Smooth muscle cell (in vitro differentiated cells): Measurements from ENCODE around the gene P2RX4. TPM values are rescaled to one million over a fixed set of nuclear protein-coding genes. Genes with fewer than 3 reads are reported as not detected.
"Not testable (repeated sequence)": the region's sequence is repeated elsewhere in the genome, so short reads cannot be mapped to it uniquely, and the experiment has no call there.

Source experiments
- DNase-seq: peaks from one replicate; lab custom pipeline; 2025; ENCODE audit not compliant: unreplicated experiment; lab: John Stamatoyannopoulos, UW
- H2AFZ ChIP-seq: fragments of 200-600 bp; sonication (generic); 2 replicates; pipeline ENCODE4 v1.6.0; 2016; ENCODE audit warnings: antibody characterized with exemption, low read depth, mild to moderate bottlenecking
- H3F3A ChIP-seq: fragments of 200-600 bp; sonication (generic); 2 replicates; pipeline ENCODE4 v1.6.0; 2017; ENCODE audit warnings: antibody characterized with exemption, low read depth
- H3K27ac ChIP-seq: fragments of 200-600 bp; sonication (generic); 2 replicates; pipeline ENCODE4 v1.5.1; 2016; ENCODE audit warnings: low read depth, mild to moderate bottlenecking
- H3K27me3 ChIP-seq: fragments of 200-600 bp; sonication (generic); 2 replicates; pipeline ENCODE4 v1.6.1; 2016; ENCODE audit warnings: low read depth, mild to moderate bottlenecking
- H3K36me3 ChIP-seq: fragments of 200-600 bp; sonication (generic); 2 replicates; pipeline ENCODE4 v1.5.1; 2016; ENCODE audit warnings: low read depth
- H3K4me1 ChIP-seq: fragments of 200-600 bp; sonication (generic); 2 replicates; pipeline ENCODE4 v1.5.1; 2016; ENCODE audit warnings: low read depth
- H3K4me2 ChIP-seq: fragments of 200-600 bp; sonication (generic); 2 replicates; pipeline ENCODE4 v1.6.0; 2016; ENCODE audit warnings: mild to moderate bottlenecking
- H3K4me3 ChIP-seq: fragments of 200-600 bp; sonication (generic); 2 replicates; pipeline ENCODE4 v1.5.1; 2016; ENCODE audit warnings: mild to moderate bottlenecking
- H3K79me2 ChIP-seq: fragments of 200-600 bp; sonication (generic); 2 replicates; pipeline ENCODE4 v1.6.0; 2016; ENCODE audit warnings: low read depth, mild to moderate bottlenecking
- H3K9ac ChIP-seq: fragments of 200-600 bp; sonication (generic); 2 replicates; pipeline ENCODE4 v1.6.0; 2016; ENCODE audit warnings: low read depth
- H3K9me3 ChIP-seq: fragments of 200-600 bp; sonication (generic); replicated peaks from 2 replicates; pipeline ENCODE4 v1.5.1; 2016; ENCODE audit warnings: low read depth
- H4K20me1 ChIP-seq: fragments of 200-600 bp; sonication (generic); 2 replicates; pipeline ENCODE4 v1.6.0; 2016; ENCODE audit warnings: low read depth
- CTCF ChIP-seq: fragments of 200-600 bp; sonication (generic); IDR thresholded peaks from 2 replicates; pipeline ENCODE4 v1.5.1; 2017; ENCODE audit warnings: borderline replicate concordance, mild to moderate bottlenecking, antibody characterized with exemption; ENCODE audit not compliant: insufficient read depth, poor library complexity, severe bottlenecking
- WGBS: methylation state at CpG from one replicate; pipeline ENCODE4 v1.1.7; 2016; ENCODE audit warnings: low lambda C conversion rate; 5-methylcytosine and 5-hydroxymethylcytosine counted together
- polyA plus RNA-seq: library from polyadenylated mRNA; unstranded; fragments of >200 nt; fragmentation: Nextera tagmentation; extraction: Ambion mirVana; gene quantifications from 2 replicates; pipeline ENCODE4 v1.2.1, GENCODE V29; 2016
- total RNA-seq: library from RNA; depleted of rRNA; stranded (reverse); fragments of >200 nt; gene quantifications from 2 replicates; pipeline ENCODE4 v1.2.3, GENCODE V29; 2014

The P2RX4 gene
- total and polyA plus RNA-seq, 2 experiments from 2014 or later = 20.6 to 32.2 TPM

GRCh38 chr12:121255433-121255832 is 45.5 kb downstream of the P2RX4 start:
- Histone ChIP-seq H3K27ac (no peak overlapping the region), H4K20me1 (no peaks in the 10 kb centered on the region), H3K4me1 (no peaks in the 10 kb centered on the region), H3F3A (no peaks in the 10 kb centered on the region), H3K27me3 (no peaks in the 10 kb centered on the region), H3K9ac (no peak overlapping the region), H3K79me2 (no peaks in the 10 kb centered on the region), H3K4me3 (no peak overlapping the region), H3K36me3 (peaks cover 4% of the 10 kb centered on the region), H3K9me3 (no peaks in the 10 kb centered on the region), H2AFZ (no peak overlapping the region), H3K4me2 (no peak overlapping the region)
- 90% methylated on average over 9 of the region's 9 CpGs for WGBS
- no peak for DNase-seq
- TF ChIP-seq CTCF = no peak

- H3K9ac ChIP-seq, H3K36me3 ChIP-seq, H3K79me2 ChIP-seq, DNase-seq, H2AFZ ChIP-seq, H3K4me1 ChIP-seq, H3K27me3 ChIP-seq, H3F3A ChIP-seq, H3K9me3 ChIP-seq, H4K20me1 ChIP-seq, H3K4me3 ChIP-seq, H3K4me2 ChIP-seq, H3K27ac ChIP-seq: not testable (repeated sequence)
- 95% methylated on average over 8 of the region's 8 CpGs for WGBS
These were observed 47.9 kb downstream of the P2RX4 start for GRCh38 chr12:121257704-121258449.

- H3F3A ChIP-seq = no peaks in the 10 kb centered on the region
- no peak for DNase-seq
- no peaks in the 10 kb centered on the region for H3K36me3 ChIP-seq
- no peak overlapping the region for H3K4me2 ChIP-seq
- no peaks in the 10 kb centered on the region for H3K4me1 ChIP-seq
- no peak overlapping the region for H3K9ac ChIP-seq
- 96% methylated on average over 11 of the region's 11 CpGs for WGBS
- no peak overlapping the region for H3K4me3 ChIP-seq
- no peak for TF ChIP-seq CTCF
- H3K27ac ChIP-seq = no peak overlapping the region
- no peaks in the 10 kb centered on the region for H3K9me3 ChIP-seq
- H3K79me2 ChIP-seq = no peaks in the 10 kb centered on the region
- H4K20me1 ChIP-seq = no peaks in the 10 kb centered on the region
- H2AFZ ChIP-seq = no peak overlapping the region
- H3K27me3 ChIP-seq = no peaks in the 10 kb centered on the region
These were observed 49.1 kb downstream of the P2RX4 start for GRCh38 chr12:121259074-121259473.

- Histone ChIP-seq H3F3A (no peaks in the 10 kb centered on the region), H3K9ac (no peak overlapping the region), H3K4me1 (no peaks in the 10 kb centered on the region), H3K27ac (no peak overlapping the region), H3K79me2 (no peaks in the 10 kb centered on the region), H4K20me1 (no peaks in the 10 kb centered on the region), H2AFZ (no peak overlapping the region), H3K36me3 (no peaks in the 10 kb centered on the region), H3K4me3 (no peak overlapping the region), H3K27me3 (no peaks in the 10 kb centered on the region), H3K4me2 (no peak overlapping the region), H3K9me3 (no peaks in the 10 kb centered on the region)
- WGBS = 94% methylated on average over 7 of the region's 7 CpGs
- DNase-seq = no peak
- TF ChIP-seq CTCF = no peak
These were observed 50.2 kb downstream of the P2RX4 start for GRCh38 chr12:121260091-121260490.
